Cardiac fibroblast (primary cell): ENCODE measurements around the gene TPX2.

ENCODE experiments used
- DNase-seq, 2 donors: peaks; one replicate each; pipeline versions ENCODE4 v3.0.0 to v3.0.0-alpha.2; 2010; ENCODE audit warnings: low read depth in 2 of 2
- H3K4me3 ChIP-seq, 2 donors: replicated peaks in 1 of 2; 1 replicate in 1 of 2; 2 replicates in 1 of 2; pipeline ENCODE4 v1.5.1; 2011; ENCODE audit warnings: low read depth in 2 of 2, low read length in 2 of 2, mild to moderate bottlenecking in 2 of 2, moderate library complexity in 1 of 2
- CTCF ChIP-seq: IDR thresholded peaks from one replicate; pipeline ENCODE4 v1.5.1; 2011; ENCODE audit warnings: low read depth, mild to moderate bottlenecking, low read length, inconsistent platforms

Gene TPX2

GRCh38 chr20:31788578-31788977, 49.5 kb downstream of the TPX2 start:
- peak; percentile 31 to 62 for DNase-seq
- no peak overlapping the region for H3K4me3 ChIP-seq
- peak; percentile 17 for TF ChIP-seq CTCF

- no peak for TF ChIP-seq CTCF
- H3K4me3 ChIP-seq = no peak overlapping the region
- peak in 1 of 2 donors; percentile 22 for DNase-seq
Observed at GRCh38 chr20:31790401-31790800, 51.3 kb downstream of the TPX2 start.

- H3K4me3 ChIP-seq = no peak overlapping the region
- DNase-seq = no peak
- TF ChIP-seq CTCF = no peak
Observed at GRCh38 chr20:31797364-31797763, 58.3 kb downstream of the TPX2 start.

GRCh38 chr20:31801508-31801907, 62.4 kb downstream of the TPX2 start:
- no peak for DNase-seq
- TF ChIP-seq CTCF = no peak

GRCh38 chr20:31803552-31804291, 64.6 kb downstream of the TPX2 start:
- H3K4me3 ChIP-seq = no peak overlapping the region
- DNase-seq = no peak
- no peak for TF ChIP-seq CTCF

More at GRCh38 chr20:31801508-31801907, 62.4 kb downstream of the TPX2 start:
- H3K4me3 ChIP-seq = no peak overlapping the region

GRCh38 chr20:31806564-31807355, 67.7 kb downstream of the TPX2 start:
- TF ChIP-seq CTCF = no peak
- DNase-seq = no peak
- no peak overlapping the region for H3K4me3 ChIP-seq
